Daoy (cell line): ENCODE results near the gene PIEZO2. TPM values are rescaled to one million over a fixed set of nuclear protein-coding genes. Genes with fewer than 3 reads are reported as not detected.
A peak's percentile ranks its signal among the peaks of the same experiment; 100 is the strongest.

Experiments
- DNase-seq: peaks from one replicate; pipeline ENCODE4 v3.0.0-alpha.2; 2015; ENCODE audit warnings: low read depth
- total RNA-seq: library from RNA; depleted of rRNA; stranded (reverse); fragments of >200 nt; shearing (Covaris generic); gene quantifications from 2 replicates; pipeline ENCODE4 v1.2.3, GENCODE V29; 2014

The PIEZO2 gene
- total RNA-seq, 1 experiment from 2014 or later: 2.2 TPM

GRCh38 chr18:10896851-10897250 lies 252.5 kb downstream of the PIEZO2 start:
- peak; percentile 6 for DNase-seq

- no peak for DNase-seq
Observed at GRCh38 chr18:10895976-10896375, 253.4 kb downstream of the PIEZO2 start.

DNA sequence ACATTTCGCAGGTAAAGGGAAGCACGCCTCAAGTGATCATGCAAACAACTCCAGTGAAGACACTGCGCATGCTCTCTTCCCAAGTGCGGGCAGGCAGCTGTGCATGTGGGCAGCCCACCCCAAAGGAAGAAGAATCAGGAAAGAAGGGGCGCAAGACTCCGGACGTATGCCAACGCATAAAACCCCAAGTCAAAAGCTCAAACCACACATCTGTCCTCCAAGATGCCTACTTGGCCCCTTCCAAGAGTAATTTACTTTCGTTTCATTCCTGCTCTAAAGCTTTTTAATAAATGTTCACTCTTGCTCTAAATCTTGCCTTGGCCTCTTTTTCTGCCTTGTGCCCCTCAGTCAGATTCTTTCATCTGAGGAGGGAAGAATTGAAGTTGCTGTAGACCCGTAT lies 254.9 kb downstream of the PIEZO2 start:
- no peak for DNase-seq

DNA sequence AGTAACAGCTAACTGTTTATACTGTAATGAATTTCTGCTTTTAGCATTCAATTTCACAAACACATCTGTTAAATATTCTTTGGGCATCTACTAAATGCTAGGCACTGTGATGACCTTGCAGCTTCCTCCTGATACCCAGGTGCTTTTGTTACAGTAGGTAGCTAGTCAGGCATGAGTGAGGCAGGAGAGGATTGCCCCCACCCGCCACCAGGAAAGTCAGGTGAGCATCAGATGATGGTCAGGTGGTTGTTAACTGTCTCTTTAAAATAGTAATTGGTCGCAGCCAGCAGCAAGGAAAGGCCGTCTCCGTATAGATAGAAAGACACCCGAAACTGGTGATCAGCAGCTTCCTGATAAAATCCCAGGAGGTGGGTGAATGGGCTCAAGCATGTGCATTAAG lies 255.6 kb downstream of the PIEZO2 start:
- DNase-seq: no peak

GRCh38 chr18:10893196-10893595 lies 256.2 kb downstream of the PIEZO2 start:
- no peak for DNase-seq

GRCh38 chr18:10892786-10893185 lies 256.6 kb downstream of the PIEZO2 start:
- no peak for DNase-seq

DNA sequence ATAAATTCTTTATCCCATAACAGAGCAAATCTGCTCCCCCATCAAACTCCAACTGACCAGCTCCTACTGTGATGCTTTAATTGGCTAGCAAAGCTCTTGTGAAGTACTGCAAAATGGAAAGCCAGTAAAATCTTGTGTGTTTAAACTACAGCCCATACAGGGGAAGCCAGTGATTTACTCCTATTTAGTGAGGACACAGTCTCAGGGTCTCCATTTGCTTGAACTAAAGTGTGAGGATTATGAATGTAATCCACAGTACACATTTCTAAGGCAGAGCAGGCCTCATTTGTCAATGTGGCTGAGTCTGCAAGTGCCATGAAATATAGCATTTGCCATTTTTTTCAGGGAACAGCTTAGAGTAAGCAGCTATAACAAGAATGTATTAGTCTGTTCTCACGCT lies 259.3 kb downstream of the PIEZO2 start:
- no peak for DNase-seq

DNA sequence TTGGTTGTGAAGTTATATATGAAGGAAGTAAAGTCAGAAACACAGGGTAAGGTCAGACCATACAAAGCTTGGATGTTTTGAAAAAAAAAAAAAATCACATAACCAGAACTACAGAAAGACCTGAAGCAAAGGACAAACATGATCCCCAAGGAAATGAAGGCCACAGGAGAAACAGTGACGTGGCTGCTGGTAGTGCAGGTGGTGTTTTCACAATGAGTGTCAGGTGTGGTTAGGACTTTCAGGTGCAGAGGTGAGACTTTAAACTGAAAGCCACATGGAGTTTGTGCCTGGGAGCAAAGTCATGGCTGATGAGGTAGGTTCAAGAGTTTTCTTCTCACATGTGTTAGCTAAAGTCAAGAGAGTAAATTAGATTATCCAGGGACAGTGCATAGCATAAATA lies 270.7 kb downstream of the PIEZO2 start:
- no peak for DNase-seq

DNA sequence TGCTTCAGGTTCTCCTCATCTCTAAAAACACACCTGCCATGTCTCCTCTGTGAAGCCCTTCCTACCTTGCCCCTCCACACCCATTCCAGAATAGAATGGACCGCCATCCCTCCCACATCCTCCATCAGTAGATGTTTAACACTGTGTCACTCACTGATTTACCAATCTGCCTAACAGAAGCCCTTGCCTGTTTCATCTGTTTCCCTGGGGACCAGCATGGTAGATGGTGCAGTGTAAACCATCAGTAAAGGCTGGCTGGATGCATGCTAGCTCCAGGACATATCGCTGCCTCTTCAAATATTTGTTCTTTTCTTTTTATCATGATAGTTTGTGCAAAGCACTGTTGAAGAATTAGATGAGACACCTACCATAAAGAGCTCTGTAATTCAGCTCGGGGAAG lies 271.4 kb downstream of the PIEZO2 start:
- no peak for DNase-seq

GRCh38 chr18:10875811-10876210 lies 273.6 kb downstream of the PIEZO2 start:
- DNase-seq: no peak

GRCh38 chr18:10872304-10872703 lies 277.1 kb downstream of the PIEZO2 start:
- no peak for DNase-seq

GRCh38 chr18:10864722-10865121 lies 284.6 kb downstream of the PIEZO2 start:
- no peak for DNase-seq

DNA sequence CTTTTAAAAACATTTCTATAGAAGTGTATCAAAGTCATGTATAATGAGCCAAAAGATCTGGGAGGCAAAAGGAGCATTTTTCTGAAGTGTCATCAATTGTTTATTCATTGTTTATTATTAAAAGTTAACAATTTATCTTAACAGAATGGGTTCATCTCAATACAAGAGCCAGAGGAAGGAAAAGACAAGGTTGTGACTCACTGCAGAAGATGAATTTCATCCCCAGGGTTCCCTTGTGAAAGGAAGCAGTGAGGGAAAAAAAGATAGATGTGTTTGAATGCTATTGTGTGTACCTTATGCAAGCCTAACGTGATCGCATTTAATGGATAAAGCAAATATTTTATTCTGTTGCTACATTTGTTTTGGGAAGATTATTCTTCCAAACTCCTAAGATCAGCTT lies 286.3 kb downstream of the PIEZO2 start:
- no peak for DNase-seq

DNA sequence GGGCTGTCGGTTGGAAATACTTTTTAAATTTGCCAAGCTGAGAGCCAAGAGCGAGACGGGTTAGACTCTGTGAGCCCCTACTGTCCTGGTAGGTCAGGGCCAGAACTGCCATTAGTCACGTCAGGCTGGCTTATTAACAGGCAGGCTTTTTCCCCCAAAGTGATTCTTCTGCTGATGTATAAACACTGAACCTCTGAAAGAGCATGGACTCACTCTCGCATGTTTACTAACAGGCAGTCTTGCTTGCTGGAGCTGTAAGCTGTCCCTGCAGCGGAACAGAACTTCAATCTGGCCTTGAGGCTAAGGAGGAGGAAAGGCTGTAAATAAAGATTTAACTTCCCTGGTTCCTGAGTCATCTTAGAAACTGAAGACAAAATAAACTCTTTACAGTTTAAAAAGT lies 288.4 kb downstream of the PIEZO2 start:
- DNase-seq: no peak

DNA sequence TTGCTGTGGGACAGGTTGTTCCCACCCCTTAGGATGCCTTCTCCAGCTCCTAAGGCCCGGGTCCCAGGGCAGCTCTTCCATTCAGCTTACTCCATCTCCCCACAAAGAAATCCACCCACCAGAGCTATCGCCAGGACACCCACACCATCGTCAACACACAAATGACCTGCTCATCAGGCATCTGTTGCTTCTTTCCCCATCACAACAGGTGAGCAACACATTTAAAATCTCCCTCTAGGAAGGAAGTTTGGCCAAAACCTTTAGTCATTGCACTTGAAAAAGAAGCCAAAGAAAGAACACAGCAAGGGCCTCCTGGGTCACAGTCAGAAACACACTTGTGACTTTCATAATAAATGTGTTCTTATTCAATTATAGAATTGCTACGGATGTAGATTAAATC lies 289.0 kb downstream of the PIEZO2 start:
- DNase-seq: no peak

- no peak for DNase-seq
Observed at GRCh38 chr18:10858477-10858876, 290.9 kb downstream of the PIEZO2 start.

GRCh38 chr18:10856132-10856531 lies 293.2 kb downstream of the PIEZO2 start:
- DNase-seq: peak; percentile 5

DNA sequence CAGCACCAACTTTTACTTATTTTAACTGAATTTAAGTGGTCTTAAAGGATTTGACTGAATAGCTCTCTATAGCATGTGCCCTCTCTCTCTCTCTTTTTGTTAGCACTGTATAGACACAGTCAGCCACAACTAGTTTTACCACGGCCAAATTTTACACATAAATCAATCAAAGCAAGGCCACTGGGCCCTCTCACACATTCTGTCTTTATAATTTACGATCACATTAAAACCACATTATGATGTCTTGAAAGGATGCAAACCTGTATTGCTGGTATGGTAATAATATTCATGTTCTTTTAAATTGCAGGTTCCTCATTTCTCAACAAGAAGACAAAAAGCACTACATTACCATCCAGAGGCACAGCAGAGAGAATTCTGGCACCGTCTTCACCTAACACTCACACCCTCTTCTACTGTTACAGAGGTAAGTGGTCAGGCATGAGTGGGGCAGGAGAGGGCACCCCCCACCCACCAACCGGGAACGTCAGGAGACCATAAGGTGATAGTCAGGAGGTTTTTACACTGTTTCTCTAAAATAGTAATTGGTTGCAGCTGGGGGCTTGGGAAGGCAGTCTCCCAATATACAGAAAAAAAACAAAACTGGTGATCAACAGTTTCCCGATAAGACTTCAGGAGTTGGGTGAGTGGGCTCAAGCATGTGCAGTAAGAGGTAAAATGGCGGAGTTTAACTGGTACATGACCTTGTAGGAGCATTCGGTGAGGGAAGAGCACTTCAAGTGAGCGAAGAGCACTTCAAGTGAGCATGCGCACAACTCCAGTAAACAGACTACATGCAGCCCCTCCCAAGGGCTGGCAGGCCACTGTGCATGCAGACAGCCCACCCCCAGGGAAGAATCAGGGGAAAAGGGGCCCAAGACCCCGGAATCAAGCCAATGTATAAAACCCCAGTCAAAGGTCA lies 296.7 kb downstream of the PIEZO2 start:
- no peak for DNase-seq

DNA sequence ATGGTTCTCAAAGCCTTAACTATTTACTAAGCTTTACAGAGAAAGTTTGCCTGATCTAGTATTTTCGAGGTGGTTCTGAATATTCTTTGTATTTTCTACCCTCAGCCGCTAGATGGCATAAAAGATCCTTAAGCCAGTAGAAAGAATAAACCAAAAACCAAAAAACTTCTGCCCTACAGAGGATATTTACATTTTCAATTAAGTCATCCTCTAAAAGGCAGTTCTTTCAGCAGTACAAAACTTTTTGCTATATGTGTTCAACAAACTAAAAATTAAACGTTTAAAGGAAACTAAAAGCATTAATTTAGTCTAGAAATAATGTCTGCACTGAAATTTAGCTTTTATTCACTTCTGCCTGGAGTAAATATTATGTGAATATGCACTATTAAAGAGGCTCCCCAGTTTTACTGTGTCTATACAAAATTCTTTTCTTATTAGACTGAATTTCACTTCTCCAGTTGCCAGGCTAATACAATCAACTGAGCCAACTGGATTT lies 297.5 kb downstream of the PIEZO2 start:
- DNase-seq: peak; percentile 39

GRCh38 chr18:10850840-10851239 lies 298.5 kb downstream of the PIEZO2 start:
- DNase-seq: no peak

GRCh38 chr18:10850216-10850615 lies 299.2 kb downstream of the PIEZO2 start:
- DNase-seq: no peak

GRCh38 chr18:10847907-10848306 lies 301.5 kb downstream of the PIEZO2 start:
- DNase-seq: no peak

DNA sequence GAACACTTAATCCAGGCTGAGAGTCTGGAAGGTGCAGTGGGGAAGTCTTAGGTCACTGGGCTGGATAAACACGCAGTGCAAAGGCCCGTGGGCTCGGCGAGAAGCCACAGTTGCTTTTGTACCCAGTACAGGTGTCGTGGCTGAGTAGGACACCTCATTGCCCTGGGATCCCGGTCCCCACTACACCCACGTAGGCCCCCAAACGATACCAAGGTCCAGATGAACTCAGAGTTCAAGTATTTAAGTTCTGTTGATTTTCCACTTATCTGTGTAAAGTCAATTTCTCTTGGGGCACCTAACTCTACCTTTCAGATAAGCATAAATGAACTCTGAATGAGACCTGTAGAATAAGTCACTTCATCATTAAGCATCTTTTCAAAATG lies 302.0 kb downstream of the PIEZO2 start:
- no peak for DNase-seq
